Measurements from ENCODE around the gene PLD1.
A peak's percentile ranks its signal among the peaks of the same experiment; 100 is the strongest.
"Not testable (repeated sequence)": the region's sequence is repeated elsewhere in the genome, so short reads cannot be mapped to it uniquely, and the experiment has no call there.

PLD1 gene

DNA sequence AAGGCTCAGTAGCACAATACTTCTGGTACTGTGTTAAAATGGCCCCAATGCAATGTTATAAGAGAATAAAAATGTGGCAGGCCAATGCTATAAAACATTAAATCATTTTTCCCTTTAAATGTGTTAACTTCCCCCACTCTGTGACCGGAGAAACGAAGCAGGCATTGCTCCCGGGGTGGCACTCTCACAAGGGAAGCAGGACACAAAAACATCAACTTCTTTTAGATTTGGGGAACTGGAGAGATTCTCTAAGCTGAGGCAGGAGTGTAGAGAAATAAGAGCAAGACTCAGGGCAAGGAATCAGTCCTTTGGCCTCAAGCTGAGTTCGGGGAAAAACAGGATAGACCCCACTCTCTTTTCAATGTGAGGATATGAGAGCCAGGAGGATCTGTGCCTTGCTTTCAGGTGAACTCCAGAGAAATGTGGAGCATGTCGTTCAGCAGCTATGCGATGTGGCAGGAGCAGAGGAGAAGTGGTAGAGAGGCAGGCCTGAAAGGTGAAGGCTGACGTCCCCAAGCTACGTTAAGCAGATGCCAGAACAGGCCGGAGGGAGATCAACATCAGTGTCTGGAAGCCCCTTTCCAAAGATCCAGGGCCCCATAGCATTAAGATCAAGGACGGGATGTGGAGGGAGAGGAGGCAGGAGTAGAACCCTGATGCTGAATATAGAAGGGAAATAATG, 160.2 kb downstream of the PLD1 start:
- DNase-seq = peak; percentile 19

DNA sequence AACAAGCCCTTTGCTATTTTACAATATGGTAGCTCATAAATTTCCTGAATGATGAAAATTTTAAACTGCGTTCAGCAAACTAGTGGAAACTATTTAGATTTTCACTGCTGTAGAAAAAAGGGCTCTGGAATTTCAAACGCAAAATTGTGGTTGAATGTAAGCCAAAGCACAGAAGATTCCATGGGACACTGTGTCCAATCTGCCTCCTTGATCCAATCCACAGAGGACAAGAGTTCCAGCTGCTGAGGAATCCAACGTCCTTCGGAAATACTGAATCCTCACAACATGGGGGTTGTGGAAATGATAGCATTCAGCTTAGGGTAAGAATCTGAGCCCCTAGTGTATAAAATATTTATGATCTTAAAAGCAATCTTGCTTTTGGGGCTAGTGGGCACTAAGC, 161.0 kb downstream of the PLD1 start:
- no peak for DNase-seq

DNA sequence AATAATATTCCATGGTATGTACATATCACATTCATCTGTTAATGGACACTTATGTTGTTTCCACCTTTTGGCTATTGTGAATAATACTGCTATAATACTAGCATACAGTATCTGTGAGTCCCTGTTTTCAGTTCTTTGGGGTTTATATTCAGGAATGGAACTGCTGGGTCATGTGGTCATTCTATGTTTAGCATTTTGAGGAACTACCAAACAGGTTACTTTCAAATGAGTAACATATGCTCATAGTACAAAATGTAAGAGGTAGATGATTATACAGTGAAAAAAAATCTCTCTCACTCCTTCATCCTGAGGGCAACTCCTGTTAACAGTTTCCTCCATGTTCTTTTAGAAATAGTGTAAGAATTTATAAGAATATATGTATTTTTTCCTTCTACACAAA, 162.2 kb downstream of the PLD1 start:
- no peak for DNase-seq

DNA sequence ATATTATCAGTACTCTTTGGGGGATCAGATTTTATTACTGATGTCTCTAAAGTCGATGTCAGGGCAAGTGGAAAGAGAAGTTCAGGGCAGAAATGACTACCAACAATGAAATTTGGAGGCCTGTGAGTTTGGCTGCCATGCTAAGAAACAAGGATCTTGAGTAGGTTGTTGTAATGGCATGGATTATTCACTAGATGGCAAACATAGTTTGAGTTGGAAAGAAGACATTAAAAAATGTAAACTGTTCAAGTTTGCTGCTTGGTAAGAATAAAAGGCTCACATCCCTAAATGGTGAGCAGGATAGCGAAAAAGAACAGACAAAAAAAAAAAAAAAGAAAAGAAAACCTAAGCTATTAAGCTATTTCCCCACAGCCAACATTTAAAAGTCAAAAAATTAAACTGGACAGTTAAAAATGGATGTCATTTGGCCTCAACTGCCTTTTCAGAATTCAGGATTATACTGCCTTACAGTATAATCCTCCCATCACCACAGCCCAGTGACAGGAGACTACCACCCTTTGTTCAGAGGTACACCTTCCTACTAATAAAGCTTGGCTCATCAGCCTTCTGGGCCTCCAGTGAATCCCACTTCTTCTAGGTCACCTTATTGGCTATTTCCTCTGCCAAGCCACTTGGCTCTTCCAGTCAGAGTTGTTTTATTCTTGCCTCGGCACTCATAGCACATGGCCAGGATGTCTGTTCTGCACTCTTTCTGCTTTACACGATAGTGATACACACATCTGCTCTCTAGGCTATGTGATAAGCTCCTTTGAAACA, 163.7 kb downstream of the PLD1 start:
- peak; percentile 47 for DNase-seq

DNA sequence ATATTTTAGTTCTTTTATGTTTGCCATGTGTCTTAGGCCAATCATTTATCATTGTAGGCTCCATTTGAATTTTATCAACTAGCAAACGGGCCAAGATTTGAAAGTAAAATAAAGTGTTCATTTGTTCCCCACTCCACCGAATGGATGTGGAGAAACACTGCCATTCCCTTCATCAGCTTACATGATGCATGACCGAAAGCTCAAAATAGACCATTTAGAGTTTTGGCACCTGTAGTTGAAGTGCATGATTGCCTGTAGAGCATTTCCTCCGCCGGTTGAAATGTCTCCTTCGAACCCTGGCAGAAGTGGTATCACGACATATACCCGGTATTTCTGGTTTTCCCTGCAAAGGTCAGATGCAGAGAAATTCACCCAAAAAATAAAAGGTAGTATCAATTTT, 165.6 kb downstream of the PLD1 start:
- no peak for DNase-seq

DNA sequence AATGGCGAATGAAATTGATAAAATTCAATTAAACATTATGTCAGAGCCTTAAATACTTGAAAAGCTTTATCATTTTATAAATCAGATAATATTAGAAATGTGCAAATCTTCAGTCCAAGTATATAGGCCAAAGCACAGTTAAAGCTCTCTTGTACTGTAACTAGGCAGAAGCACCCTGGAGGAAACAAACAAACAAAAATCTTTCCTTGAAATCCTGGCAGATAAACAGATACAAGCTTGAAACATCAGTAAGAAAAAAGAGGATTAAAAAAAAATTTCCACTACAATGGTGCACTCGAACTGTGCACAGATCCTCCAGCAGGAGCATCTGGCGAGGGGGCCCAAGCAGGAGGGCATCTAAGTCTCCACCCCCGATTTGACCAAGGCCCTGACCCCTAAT, 166.6 kb downstream of the PLD1 start:
- DNase-seq = no peak

DNA sequence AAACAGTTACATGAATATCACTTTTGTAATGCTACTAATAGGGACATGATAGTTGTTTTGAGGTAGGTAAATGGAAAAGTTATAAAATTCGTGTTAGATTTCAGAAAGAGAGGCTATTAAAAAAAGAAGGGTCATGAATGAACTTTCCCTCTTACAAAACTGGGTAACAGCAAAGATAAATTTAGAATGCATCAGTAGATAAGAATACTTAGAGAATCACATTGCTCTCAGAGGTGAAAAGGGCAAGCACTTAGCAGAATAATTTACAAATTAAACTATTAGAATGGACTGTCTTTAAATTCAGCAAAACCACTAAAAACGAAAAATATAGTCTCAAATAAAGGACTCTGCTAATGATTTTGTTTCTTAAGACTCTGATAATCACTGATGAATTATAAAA, 167.2 kb downstream of the PLD1 start:
- DNase-seq = no peak

DNA sequence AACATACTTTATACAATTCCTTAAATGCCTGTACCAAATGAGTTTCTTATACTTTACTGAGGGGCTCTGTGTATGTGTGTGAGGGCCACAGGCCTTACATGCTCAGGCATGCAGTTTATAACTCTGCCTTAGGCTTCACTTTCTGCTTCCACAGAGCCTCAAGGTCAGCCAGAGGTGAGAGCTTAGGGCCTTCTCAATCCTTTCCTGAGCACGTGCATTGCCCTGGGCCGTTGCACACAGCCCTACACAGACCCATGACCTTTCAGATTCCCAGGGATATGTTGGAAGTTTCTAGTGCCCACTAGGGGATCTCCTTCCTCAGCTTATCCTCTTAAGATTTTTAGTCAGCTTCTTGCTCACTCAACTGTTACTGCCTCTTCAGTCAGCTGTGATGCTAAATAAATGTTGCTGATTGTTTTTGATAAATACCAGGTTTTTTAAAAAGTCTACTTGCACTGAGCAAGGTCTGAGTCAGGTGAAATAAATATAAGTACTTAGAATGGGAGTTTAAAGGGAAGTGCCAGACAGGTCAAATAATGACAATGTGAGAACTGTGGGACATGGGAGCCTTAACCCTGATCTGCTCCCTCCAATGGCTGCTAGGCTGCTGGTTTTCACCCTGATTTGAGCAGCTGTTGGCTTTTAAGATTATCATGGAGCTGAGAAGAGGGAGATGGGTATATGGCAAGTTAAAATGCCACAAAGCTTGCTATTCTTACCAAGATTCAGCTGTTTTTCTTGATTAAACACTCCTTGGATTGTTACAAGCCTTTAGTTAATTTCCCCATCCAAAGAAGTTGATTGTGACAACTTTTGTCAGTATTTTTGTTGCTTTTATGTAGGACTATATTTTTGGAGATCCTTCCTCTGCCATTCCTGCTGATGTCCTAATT, 169.5 kb downstream of the PLD1 start:
- no peak for DNase-seq

DNA sequence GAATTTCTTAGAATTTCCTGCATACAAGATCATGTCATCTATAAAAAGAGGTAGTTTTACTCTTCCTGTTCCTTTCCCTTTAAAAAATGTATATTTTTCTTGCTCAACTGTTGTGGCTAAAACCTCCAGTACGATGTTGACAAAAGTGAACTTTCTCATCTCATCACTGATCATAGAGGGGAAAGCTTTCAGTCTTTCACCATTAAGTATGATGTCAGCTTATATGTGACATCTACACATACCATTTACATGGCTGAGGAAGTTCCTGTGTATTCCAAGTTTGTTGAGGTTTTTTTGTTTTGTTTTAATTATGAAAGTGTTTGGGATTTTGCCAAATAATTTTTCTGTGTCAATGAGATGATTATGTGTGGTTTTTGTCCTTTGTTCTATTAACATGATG, 173.6 kb downstream of the PLD1 start:
- DNase-seq = peak; percentile 75

DNA sequence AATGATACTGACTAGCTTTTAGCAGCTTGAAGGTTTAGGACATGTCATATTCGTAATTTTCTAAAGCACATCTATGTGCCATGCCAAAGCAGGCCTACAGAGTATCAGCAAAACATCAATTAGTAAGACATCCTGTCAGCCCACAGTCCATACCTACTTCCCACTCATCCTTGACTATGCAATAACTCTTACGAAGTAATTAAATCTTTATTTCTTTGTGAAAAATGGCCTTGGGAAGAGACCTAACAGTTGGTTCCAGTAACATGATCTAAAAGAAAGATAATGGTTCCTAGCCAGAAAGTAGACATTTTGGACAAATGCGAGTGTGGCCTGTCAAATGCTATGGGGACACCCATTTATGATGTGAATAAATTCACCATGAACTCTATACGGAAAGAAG, 177.5 kb downstream of the PLD1 start:
- DNase-seq = no peak

DNA sequence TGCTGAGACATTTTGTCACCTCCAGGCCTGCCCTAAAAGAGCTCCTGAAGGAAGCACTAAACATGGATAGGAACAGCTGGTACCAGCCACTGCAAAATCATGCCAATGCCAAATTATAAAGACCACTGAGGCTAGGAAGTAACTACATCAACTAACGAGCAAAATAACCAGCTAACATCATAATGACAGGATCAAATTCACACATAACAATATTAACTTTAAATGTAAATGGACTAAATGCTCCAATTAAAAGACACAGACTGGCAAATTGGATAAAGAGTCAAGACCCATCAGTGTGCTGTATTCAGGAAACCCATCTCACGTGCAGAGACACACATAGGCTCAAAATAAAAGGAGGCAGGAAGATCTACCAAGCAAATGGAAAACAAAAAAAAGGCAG, 183.5 kb downstream of the PLD1 start:
- not testable (repeated sequence) for DNase-seq

DNA sequence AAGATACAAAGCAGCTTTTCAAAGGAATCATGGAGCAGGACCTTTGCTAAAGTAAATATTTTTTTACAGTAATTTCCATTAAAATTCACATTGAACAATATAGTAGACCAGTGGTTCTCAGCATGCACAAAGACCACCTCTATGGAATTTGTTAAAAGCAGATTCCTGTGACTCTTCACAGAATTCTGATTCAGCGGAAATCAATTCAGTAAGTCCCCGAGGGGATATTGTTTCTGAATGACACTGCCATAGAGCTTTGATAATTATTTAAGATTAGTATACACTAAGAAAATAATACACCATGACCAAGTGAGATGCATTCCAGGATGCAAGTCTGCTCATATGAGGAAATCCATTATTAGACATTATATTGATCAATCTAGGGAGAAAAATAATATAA, 188.2 kb downstream of the PLD1 start:
- no peak for DNase-seq

DNA sequence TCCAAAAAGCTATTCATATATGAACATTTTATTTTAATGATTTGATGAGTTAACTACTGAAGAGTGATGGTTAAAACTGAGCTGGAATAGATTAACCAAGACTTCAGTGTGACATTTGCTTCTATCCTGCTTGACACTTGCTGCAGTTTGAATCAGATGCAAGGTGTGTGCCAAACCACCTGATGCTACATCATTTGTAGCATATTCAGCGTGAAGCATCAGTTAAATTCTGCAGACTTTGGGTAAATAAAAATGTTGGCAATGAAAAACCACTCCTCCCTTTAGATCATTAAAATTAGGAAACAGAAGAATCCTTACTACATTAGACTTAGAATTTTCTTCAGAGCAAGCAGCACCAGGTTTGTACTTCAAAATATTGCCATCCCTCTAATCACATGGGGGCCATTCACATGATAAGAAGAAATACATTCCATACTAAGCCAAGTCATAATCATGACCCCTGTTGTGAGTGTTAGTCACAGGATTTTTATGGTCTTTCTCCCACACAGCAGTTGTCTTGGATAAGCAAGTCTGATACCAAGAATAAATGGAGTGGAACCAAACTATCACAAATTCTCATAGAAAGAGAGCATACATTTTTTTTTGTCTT, 189.4 kb downstream of the PLD1 start:
- DNase-seq = peak; percentile 51

DNA sequence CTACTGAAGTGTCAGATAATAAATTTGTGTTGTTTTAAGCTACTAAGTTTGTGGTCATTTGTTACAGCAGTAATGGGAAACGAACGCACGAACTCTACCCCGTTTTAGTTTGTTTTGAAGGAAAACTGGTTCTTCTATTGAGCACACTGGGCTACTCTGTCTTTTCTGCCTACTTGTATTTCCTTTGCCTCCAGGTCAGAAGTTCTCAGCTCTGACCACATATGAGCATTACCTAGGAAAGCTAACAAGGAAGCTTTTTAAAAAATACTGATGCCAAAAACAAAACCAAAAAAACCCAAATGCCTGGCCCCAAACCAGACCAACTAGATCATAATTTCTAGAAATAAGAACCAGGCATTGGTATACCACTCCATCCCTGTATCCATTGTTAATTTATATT, 193.5 kb downstream of the PLD1 start:
- no peak for DNase-seq

DNA sequence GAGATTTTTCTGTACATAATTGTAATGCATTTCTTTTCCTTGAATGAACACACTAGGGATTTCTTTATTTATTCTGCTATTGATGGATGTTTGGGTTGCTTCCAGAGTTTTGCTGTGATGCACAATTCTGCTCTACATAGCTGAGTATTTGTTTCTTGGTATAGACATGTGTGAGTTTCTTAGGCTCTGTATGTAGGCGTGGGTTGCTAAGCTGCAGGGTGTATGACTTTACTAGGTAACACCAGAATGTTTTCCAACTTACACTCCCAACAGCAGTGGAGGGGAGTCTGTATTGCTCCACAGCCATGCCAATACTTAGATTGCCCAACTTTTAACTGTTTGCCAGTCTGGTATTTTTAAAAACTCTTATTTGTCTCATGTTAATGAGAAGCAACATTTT, 194.6 kb downstream of the PLD1 start:
- DNase-seq = peak; percentile 22

DNA sequence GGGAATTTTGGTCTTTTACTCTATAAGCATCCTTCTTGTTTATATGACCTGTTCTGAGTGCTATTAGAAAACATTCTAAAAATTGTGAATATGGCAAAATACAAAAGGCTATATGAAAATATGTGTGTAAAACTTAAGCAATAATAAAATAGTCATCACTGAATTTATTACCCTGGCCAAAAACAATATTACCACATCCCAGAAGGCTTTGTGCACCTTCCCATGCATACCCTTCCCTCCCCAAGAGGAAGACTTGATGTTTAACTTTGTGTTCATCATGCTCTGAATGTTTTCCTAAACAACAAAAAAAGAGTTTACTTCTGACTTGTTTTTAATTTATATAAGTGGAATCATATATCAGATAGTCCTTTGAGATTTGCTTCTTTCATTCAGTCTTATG, 195.0 kb downstream of the PLD1 start:
- no peak for DNase-seq

DNA sequence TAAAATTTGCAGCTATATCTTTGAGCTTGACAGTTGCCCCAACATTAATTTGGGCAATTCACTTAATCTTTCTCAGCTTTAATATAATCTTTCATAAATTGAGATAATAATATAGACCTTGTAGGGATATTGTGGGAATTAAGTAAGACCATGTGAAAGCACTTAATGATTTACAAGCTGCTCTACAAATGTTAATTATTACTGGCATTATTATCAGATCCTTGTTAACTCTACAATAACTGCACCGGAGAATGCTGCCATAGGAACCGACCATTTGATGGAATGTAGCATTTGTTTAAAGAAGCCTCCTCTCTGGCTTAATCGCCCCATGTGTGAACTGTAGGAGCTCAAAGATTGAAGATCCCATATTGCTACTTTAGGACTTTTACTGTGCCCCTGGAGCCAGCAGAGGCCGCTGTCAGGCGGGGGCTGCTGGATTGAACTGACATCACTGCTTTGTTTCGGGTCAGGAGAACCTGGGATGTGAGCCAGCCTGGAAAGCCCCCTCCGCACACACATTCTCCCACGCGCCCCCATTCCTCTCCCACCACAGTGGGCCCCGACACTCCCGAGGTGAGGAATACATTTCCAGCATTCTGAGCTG, 195.9 kb downstream of the PLD1 start:
- peak; percentile 5 for DNase-seq

DNA sequence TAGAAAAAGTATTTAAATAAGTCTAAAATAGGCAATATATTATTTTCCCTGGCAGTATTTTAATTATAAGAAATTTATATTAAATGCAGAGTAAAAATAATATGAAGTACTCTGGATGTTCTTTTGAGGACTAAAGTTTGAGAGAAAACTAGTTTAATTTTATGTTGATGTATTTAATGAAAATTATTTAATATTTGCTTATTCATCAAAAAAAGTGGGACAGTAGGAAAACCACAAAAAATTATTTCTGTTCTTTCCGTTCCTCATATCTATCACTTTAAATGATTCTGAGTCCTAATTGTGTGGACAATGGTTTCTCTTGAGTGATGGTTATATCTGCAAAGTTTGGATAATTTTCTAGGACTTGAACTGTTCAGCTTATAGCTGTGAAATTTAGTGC, 202.8 kb downstream of the PLD1 start:
- no peak for DNase-seq

DNA sequence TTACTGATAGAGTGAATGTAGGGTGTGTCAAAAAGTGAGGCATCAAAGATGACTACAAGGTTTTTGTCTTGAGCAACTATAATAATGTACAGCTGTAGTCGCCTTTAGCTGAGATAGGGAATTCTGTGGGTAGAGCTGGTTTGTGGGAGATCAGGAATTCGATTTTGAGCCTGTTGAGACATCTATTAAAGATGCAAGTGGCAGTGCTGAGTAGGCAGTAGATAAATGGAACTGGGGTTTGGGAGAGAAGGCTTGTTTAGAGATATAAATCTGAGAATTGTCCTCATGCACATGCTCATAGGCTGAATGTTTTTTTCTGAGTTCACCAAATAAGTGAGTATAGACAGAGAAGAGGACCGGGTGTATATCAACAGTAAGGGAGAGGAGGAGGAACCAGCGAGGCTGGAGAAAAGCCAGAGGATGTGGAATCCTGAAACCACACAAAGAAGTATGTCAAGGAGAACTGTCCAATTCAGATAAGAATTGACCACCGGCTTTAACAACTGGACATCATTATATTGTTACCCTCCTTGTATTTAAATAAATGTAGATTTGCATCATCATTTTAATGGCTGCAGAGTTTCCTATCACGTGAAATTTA, 204.0 kb downstream of the PLD1 start:
- no peak for DNase-seq

DNA sequence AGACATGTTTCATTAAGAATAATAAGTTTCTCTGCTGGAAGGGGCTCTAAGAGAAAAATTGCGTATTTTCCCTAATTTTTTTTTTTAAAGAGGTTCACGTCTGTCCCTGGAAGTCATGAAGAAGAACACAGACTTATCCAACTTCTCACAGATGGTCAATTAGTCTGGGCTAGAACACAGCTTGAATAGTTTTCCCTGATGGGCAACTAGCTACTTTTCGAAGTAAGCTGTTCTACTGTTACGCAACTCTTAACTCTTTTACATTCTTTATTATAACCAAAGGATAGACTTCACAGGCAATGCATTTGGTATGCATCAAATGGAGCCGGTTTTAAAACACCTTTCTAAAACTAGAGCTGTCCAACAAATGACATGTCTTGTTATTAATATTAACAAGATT, 205.9 kb downstream of the PLD1 start:
- no peak for DNase-seq

DNA sequence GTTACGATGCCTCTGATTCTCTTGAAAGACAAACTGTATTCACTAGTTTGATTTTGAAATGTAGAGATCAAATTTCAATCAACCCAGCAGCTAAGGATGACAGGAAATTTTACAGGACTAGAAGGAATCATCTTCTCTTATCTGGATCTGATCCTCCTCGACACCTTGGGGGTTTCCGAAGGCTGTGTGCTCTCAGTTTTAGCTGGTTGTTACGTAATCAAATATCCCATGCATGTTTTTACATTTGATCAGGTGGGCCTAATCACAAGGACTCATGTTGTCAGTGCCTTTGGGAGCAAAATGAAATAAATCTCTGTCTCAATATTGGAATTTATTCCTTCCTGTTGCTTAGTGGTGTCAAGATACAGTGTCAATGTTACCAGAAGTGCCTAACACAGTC, 208.2 kb downstream of the PLD1 start:
- DNase-seq = no peak

DNA sequence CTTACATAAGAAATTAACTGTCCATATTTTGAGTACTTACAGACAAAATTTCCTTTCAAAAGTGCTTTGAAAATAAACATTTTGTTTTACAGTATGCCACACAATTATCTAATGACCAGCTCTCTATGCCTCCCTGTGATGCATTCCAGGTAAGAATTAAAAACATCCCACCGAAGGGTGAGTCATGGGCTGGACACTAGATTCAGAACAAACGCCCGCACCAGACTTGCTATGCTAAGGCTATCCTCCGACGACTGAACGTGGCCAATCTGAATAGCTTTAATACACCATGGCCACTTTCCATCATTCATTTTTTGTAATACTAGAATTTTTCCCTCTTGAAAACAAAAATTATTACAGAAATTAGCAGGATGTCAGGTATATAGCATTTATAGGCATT, 210.3 kb downstream of the PLD1 start:
- no peak for DNase-seq

Data from suppressor macrophage treated with lipopolysaccharide for 4 hours (primary cell).